Measurements from ENCODE around the gene RGCC.

DNA sequence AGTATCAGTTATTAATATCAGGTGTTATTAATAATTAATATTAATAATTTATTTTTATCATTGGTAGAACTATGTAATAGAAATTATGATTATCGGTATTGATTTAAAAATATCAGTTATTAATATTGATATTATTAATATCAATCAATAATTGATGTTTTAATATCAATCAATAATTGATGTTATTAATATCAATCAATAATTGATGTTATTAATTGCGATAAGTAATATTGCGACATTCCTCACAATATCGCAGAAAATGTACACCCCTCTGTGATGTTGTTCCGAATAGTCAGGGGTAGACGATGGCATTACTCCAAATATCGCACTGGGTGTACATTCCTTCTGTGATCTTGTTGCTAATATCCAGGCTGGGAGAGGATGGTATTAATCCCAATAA, 3.7 kb upstream of the RGCC start:
- no peak for TF ChIP-seq MAFK (IDR thresholded peaks at IDR 0.05; ENCODE audit: partially characterized antibody)
- TF ChIP-seq, protein P1, sequence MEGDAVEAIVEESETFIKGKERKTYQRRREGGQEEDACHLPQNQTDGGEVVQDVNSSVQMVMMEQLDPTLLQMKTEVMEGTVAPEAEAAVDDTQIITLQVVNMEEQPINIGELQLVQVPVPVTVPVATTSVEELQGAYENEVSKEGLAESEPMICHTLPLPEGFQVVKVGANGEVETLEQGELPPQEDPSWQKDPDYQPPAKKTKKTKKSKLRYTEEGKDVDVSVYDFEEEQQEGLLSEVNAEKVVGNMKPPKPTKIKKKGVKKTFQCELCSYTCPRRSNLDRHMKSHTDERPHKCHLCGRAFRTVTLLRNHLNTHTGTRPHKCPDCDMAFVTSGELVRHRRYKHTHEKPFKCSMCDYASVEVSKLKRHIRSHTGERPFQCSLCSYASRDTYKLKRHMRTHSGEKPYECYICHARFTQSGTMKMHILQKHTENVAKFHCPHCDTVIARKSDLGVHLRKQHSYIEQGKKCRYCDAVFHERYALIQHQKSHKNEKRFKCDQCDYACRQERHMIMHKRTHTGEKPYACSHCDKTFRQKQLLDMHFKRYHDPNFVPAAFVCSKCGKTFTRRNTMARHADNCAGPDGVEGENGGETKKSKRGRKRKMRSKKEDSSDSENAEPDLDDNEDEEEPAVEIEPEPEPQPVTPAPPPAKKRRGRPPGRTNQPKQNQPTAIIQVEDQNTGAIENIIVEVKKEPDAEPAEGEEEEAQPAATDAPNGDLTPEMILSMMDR (IDR thresholded peaks at IDR 0.05) = no peak
- TF ChIP-seq RNF2 (IDR thresholded peaks at IDR 0.05; ENCODE audit: borderline replicate concordance, low read depth) = no peak
- TF ChIP-seq SMC3 (IDR thresholded peaks at IDR 0.05) = no peak
- no peak for TF ChIP-seq CHD4 (IDR thresholded peaks at IDR 0.05; ENCODE audit: borderline replicate concordance)
- TF ChIP-seq, protein P2, sequence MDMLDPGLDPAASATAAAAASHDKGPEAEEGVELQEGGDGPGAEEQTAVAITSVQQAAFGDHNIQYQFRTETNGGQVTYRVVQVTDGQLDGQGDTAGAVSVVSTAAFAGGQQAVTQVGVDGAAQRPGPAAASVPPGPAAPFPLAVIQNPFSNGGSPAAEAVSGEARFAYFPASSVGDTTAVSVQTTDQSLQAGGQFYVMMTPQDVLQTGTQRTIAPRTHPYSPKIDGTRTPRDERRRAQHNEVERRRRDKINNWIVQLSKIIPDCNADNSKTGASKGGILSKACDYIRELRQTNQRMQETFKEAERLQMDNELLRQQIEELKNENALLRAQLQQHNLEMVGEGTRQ (IDR thresholded peaks at IDR 0.05) = no peak
- TF ChIP-seq FOSL2 (IDR thresholded peaks at IDR 0.05) = no peak
- no peak for TF ChIP-seq FOSL2 (CRISPR knock-in tag; IDR thresholded peaks at IDR 0.05)
- no peak for TF ChIP-seq RAD21 (conservative IDR thresholded peaks at IDR 0.05 in 1 of 2, IDR thresholded peaks at IDR 0.05 in 1 of 2)
